Memory B cell (primary cell): Measurements from ENCODE around the gene TMEM52.
A peak's percentile ranks its signal among the peaks of the same experiment; 100 is the strongest.

Experiments
- ATAC-seq: fragments of 150-1000 bp; cut with Tn5 transposase; 2 replicates; pipeline ENCODE4 v1.10.0; 2021; ENCODE audit warnings: low read depth, mild to moderate bottlenecking, moderate library complexity
- DNase-seq, 2 donors: peaks; one replicate each; pipeline ENCODE4 v3.0.0; 2022; ENCODE audit warnings: low spot score in 2 of 2
- H3K27ac Mint-ChIP-seq: one replicate; pipeline ENCODE4 v1.8.0; 2022; ENCODE audit warnings: mild to moderate bottlenecking, moderate library complexity, mixed read lengths
- H3K27me3 Mint-ChIP-seq: one replicate; pipeline ENCODE4 v1.8.0; 2022; ENCODE audit warnings: mixed read lengths
- H3K36me3 Mint-ChIP-seq: one replicate; pipeline ENCODE4 v1.8.0; 2022; ENCODE audit warnings: mild to moderate bottlenecking, mixed read lengths
- H3K4me1 Mint-ChIP-seq: one replicate; pipeline ENCODE4 v1.8.0; 2022; ENCODE audit warnings: mixed read lengths
- H3K4me3 Mint-ChIP-seq: one replicate; pipeline ENCODE4 v1.8.0; 2022; ENCODE audit warnings: mild to moderate bottlenecking, moderate library complexity, mixed read lengths
- H3K9me3 Mint-ChIP-seq: one replicate; pipeline ENCODE4 v1.8.0; 2022; ENCODE audit warnings: mixed read lengths

Gene TMEM52

DNA sequence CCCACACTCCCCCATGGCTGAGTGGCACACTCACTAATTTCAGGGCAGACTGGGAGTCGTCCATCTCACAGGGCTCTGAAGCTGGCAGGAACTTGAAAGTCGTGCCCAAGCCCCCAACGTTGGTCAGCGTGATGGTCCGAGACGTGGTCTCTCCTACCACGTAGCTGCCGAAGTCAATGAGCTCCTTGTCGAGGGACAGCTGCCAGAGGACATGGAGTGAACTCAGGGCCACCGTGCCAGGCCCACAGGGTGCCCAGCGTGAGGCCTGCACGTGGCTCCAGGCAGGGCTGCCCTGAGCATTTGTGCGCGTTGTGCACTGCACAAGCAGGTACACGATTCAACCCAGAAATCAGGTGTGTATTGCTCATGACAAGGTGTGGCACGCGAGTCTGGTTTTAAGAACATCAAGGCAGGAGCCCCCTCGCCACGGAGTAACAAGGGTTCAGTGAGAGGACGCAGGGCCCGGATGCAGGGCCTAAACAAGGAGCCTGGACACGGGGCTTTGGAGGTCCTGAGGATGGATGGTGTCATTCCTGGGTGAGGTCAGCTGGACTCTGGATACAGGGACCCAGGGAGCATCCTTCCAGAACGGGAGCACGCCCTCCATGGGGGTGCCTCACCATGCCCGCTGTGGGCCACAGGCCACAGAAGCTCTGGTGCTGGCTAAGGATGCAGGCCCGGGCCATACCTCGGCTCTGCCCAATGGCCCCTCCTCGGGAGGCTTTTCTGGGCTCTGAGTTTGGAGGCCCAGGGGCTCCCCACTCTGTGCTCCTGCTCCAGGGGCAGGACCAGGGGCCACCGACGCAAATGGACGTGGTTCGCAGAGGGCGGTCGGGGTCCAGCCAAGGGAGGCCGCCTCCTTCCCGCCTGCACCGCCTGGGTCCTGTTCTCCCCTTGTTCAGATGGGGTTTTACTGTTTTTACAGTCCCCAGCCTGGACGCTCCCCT is 37.8 kb upstream of the TMEM52 start:
- H3K27me3 Mint-ChIP-seq, result peaks cover 23% of the 10 kb centered on the region
- peaks cover 1% of the 10 kb centered on the region for H3K9me3 Mint-ChIP-seq

DNA sequence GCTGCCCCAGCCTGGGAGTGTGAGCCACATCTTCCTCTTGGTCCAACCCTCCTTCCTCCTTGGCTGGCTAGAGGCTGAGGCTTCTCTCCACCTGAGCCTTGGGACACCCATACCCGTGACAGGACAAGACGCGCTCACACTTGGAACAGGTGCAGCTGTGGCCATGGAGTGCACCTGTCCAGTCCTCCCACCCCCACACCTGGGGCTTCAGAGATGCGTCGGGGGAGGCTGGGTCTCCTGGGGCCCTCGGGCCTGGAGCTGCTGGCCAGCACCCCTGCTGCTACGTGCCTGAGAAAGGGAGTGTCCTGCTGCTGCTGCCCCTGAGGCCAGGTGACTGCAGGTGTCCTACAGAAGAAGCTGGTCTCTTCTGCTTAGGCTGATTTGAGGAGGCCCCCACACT is 37.0 kb upstream of the TMEM52 start:
- H3K27me3 Mint-ChIP-seq, result peaks cover 21% of the 10 kb centered on the region
- ATAC-seq (no peak), DNase-seq (no peak)
- peaks cover 4% of the 10 kb centered on the region for H3K9me3 Mint-ChIP-seq
- H3K27ac Mint-ChIP-seq, result no peak overlapping the region
- H3K4me3 Mint-ChIP-seq, result no peak overlapping the region
- peaks cover 1% of the 10 kb centered on the region for H3K36me3 Mint-ChIP-seq
- H3K4me1 Mint-ChIP-seq, result no peaks in the 10 kb centered on the region

More for the DNA sequence above, 37.8 kb upstream of the TMEM52 start:
- no peaks in the 10 kb centered on the region for H3K4me1 Mint-ChIP-seq
- ATAC-seq (no peak), DNase-seq (no peak)
- H3K27ac Mint-ChIP-seq, result no peak overlapping the region
- H3K4me3 Mint-ChIP-seq, result no peak overlapping the region
- H3K36me3 Mint-ChIP-seq, result no peaks in the 10 kb centered on the region

DNA sequence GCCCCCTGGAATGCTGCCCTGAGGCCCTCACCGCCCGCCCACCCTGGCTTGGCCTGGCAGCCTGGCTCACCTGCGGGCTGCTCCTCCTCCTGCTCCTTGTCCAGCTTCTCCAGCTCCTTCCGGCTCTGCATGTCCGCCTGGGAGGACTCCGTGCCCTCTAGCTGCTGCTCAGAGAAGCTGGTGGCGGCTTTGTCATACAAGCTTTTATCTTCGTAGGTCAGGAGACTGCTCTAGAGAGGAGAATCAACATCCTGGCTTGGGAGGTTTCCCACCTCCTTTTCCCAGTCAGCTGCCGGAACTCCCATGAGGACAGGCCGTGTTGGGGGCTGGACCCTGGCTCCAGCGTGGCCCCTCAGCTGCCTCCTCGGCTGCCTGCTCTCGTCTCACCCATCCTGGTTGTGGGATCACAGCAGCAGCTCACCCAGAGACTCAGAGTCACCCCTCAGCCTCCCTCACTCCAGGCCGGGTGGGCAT is 36.6 kb upstream of the TMEM52 start:
- Mint-ChIP-seq H3K4me3 (no peak overlapping the region), H3K36me3 (peaks cover 1% of the 10 kb centered on the region), H3K4me1 (no peaks in the 10 kb centered on the region), H3K9me3 (peaks cover 7% of the 10 kb centered on the region), H3K27me3 (peaks cover 17% of the 10 kb centered on the region), H3K27ac (no peak overlapping the region)
- DNase-seq (no peak), ATAC-seq (no peak)

DNA sequence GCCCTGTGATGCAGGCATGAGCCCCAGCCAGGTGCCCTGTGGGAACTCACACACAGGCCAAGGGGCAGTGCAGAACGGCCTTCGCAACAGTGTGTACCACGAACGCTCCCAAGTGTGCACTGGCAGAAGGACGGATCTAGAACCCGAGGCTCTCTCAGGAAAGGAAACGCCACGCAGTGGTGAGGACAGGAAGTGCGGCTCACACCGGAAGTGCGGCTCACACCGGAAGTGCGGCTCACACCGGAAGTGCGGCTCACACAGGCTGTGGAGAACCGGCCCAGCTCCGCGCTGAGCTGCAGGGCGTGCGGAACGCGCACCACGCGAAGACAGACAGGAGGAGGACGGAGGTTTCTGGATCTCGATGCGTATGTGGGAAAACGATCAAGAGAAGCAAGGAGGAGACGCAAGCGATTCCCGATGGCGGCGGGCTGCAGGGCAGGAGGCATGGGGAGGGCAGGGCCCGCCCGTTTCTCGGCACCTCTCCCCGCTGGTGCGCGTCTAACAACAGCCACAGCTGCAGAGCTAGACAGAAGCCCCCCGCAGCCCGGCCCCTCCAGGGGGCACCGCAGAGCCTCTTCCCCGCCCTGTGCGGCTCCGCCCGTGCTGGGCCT is 35.9 kb upstream of the TMEM52 start:
- DNase-seq, result no peak
- Mint-ChIP-seq H3K4me3 (no peak overlapping the region), H3K27me3 (peaks cover 19% of the 10 kb centered on the region), H3K9me3 (peaks cover 7% of the 10 kb centered on the region), H3K27ac (no peak overlapping the region), H3K4me1 (no peaks in the 10 kb centered on the region), H3K36me3 (peaks cover 1% of the 10 kb centered on the region)
- no peak for ATAC-seq

DNA sequence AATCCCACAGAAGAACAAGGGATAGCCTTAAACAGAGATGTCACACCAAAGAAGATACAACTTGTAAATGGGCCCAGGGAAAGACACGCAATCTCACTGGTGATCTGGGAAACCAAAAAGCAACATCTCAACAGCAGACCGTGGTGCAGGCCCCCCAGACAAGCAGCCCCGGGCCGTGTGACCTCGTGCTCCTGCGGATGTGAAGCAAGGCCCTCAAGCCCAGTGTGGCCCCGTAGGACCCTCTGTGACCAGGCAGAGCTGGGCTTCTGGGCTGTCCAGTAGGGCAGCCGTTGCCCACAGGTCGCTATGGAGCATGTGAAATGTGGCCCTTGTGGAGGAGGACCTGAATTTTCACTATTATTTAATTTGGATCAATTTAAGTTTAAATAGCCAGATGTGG is 34.9 kb upstream of the TMEM52 start:
- H3K36me3 Mint-ChIP-seq, result peaks cover 1% of the 10 kb centered on the region
- DNase-seq (no peak), ATAC-seq (no peak)
- H3K9me3 Mint-ChIP-seq, result peaks cover 7% of the 10 kb centered on the region
- H3K27ac Mint-ChIP-seq, result no peak overlapping the region
- H3K4me1 Mint-ChIP-seq, result no peaks in the 10 kb centered on the region
- peaks cover 20% of the 10 kb centered on the region for H3K27me3 Mint-ChIP-seq
- H3K4me3 Mint-ChIP-seq, result no peak overlapping the region

DNA sequence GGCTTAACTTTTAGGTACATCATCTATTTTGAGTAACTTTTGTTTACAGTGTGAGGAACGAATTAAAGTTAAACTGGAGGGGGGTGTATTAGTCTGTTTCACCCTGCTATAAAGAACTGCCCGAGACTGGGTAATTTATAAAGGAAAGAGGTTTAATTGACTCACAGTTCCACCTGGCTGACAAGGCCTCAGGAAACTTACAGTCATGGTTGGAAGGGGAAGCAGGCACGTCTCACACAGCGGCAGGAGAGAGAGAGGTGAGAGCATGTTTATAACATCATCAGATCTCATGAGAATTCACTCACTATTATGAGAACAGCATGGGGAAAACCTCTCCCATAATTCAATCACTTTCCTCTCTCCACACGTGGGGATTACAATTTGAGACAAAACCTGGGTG is 31.9 kb upstream of the TMEM52 start:
- Mint-ChIP-seq H3K4me3 (no peak overlapping the region), H3K4me1 (no peaks in the 10 kb centered on the region)

DNA sequence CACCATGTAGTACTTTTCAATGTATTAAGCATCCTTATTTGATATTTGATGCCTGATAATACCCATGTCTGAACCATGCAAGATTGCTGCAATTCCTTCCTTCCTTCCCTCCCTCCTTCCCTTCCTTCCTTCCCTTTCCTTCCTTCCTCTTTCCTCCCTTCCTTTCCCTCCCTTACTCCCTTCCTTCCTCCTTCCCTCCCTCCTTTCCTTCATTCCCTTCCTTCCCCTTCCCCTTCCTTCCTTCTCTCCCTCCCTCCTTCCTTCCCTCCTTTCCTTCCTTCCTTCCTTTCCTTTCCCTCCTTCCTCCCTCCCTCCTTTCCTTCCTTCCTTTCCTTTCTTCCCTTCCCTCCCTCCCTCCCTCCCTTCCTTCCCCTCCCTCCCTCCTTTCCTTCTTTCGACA is 29.7 kb upstream of the TMEM52 start:
- H3K4me1 Mint-ChIP-seq, result peaks cover 4% of the 10 kb centered on the region
- H3K27ac Mint-ChIP-seq, result no peak overlapping the region
- ATAC-seq, result no peak
- H3K4me3 Mint-ChIP-seq, result no peak overlapping the region
- H3K27me3 Mint-ChIP-seq, result peaks cover 19% of the 10 kb centered on the region
- H3K36me3 Mint-ChIP-seq, result peaks cover 1% of the 10 kb centered on the region
- peaks cover 6% of the 10 kb centered on the region for H3K9me3 Mint-ChIP-seq
- no peak for DNase-seq

More for the DNA sequence above, 31.9 kb upstream of the TMEM52 start:
- ATAC-seq, result no peak
- Mint-ChIP-seq H3K36me3 (peaks cover 1% of the 10 kb centered on the region), H3K27ac (no peak overlapping the region), H3K27me3 (peaks cover 15% of the 10 kb centered on the region), H3K9me3 (peaks cover 7% of the 10 kb centered on the region)
- no peak for DNase-seq

DNA sequence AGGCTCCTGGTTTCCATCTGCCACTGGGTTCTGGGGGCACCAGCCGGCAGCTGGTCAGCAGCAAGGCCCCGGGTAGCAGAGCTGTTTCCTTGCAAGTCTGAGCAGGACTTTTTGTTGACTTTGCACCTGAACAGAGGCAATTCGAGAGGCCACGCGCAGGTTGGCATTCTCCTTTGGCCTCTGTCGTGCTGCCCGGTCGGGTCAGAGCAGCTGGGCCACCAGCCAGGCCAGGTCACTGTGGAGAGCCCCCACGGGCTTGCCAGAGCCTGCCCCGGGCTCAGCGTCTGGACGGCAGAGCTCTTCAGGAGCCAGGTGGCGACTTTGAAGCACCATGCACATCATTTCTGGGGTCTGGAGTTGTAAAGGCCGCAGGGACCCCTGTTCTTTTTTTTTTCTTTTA is 28.4 kb upstream of the TMEM52 start:
- peaks cover 19% of the 10 kb centered on the region for H3K27me3 Mint-ChIP-seq
- ATAC-seq (no peak), DNase-seq (no peak)
- H3K27ac Mint-ChIP-seq, result no peak overlapping the region
- peaks cover 6% of the 10 kb centered on the region for H3K9me3 Mint-ChIP-seq
- no peak overlapping the region for H3K4me3 Mint-ChIP-seq
- H3K36me3 Mint-ChIP-seq, result peaks cover 1% of the 10 kb centered on the region
- H3K4me1 Mint-ChIP-seq, result peaks cover 9% of the 10 kb centered on the region

DNA sequence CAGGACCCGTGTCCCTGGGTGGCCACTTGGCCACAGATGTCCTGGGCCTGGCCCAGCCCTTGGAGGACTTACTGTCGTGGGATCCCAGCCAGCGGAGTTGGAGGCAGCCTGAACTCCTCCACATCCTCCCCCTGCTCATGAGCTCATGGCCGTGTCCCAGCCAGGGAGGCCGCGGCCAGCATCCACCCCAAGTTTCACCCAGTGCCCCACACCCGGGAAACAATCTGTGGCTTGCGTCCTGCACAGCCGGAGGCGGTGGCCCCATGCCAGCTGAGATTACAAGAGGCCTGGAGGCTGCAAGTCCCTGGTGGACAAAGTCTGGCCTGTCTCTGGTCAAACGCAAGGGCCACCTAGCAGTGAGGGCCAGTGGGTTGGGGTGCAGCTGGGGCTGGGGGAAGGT is 27.5 kb upstream of the TMEM52 start:
- H3K4me1 Mint-ChIP-seq, result peaks cover 9% of the 10 kb centered on the region
- ATAC-seq (no peak), DNase-seq (no peak)
- no peak overlapping the region for H3K4me3 Mint-ChIP-seq
- peaks cover 6% of the 10 kb centered on the region for H3K9me3 Mint-ChIP-seq
- H3K36me3 Mint-ChIP-seq, result peaks cover under 1% of the 10 kb centered on the region
- peaks cover 17% of the 10 kb centered on the region for H3K27me3 Mint-ChIP-seq
- H3K27ac Mint-ChIP-seq, result no peak overlapping the region

DNA sequence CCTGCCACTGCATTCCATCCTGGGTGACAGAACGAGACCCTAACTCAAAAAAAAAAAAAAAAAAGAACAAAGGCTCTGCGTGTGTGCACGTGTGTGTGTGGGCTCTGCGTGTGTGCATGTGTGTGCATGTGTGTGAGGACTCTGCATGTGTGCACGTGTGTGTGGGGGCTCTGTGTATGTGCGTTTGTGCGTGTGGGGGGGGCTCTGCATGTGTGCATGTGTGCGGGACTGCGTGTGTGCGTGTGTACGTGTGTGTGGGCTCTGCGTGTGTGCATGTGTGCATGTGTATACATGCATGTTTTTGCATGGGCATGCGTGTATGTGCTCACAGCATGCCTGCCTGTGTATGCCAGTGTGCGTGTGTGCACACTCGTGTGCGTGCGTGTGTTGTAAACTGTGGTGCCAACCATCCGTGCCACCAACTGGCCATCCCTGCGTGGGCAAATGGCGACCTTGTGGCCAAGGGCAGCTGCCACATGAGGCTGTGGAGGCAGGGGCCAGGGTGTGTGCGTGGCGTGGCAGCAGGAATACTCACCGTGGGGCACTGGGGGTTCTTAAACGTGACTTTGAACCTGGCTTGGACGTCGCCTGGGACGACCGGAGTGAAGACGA is 26.8 kb upstream of the TMEM52 start:
- peaks cover 9% of the 10 kb centered on the region for H3K4me1 Mint-ChIP-seq
- H3K9me3 Mint-ChIP-seq, result peaks cover 1% of the 10 kb centered on the region
- H3K4me3 Mint-ChIP-seq, result no peak overlapping the region
- ATAC-seq, result no peak
- H3K27ac Mint-ChIP-seq, result no peak overlapping the region
- no peaks in the 10 kb centered on the region for H3K36me3 Mint-ChIP-seq
- no peak for DNase-seq
- H3K27me3 Mint-ChIP-seq, result peaks cover 16% of the 10 kb centered on the region

DNA sequence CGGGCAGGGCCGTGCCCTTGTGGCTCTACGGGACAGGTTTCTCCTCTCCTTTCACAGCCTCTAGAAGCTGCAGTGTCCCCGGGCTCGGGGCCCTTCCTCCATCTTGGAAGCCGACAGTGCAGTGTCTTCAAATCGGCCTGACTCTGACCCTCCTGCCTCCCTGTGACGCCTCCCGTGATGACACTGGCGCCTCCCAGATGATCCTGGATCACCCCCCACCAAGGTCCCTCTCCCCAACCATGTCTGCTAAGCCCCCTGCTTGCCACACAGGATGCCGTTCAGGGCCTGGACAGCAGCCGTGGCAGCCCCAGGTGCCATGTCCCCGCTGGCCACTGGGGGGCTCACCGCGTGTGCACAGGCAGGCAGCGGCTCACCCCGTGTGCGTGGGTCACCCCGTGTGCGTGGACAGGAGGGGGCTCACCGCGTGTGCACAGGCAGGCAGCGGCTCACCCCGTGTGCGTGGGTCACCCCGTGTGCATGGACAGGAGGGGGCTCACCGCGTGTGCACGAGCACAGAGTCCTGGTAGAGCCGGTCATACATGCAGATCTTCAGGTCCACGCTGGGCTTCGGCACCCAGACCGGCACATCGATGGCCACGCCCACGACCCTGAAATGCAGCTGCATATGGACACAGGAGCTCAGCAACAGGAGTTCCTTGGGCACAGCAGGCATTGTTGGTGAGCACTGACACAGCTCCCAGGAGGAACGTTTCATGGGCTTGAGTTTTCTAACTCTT is 24.9 kb upstream of the TMEM52 start:
- H3K27me3 Mint-ChIP-seq, result peaks cover 10% of the 10 kb centered on the region
- no peaks in the 10 kb centered on the region for H3K9me3 Mint-ChIP-seq
- H3K27ac Mint-ChIP-seq, result no peak overlapping the region
- H3K4me3 Mint-ChIP-seq, result peak overlapping the region; percentile 72
- DNase-seq (peak; percentile 52 to 59), ATAC-seq (peak; percentile 83)
- no peaks in the 10 kb centered on the region for H3K36me3 Mint-ChIP-seq
- peaks cover 9% of the 10 kb centered on the region for H3K4me1 Mint-ChIP-seq

DNA sequence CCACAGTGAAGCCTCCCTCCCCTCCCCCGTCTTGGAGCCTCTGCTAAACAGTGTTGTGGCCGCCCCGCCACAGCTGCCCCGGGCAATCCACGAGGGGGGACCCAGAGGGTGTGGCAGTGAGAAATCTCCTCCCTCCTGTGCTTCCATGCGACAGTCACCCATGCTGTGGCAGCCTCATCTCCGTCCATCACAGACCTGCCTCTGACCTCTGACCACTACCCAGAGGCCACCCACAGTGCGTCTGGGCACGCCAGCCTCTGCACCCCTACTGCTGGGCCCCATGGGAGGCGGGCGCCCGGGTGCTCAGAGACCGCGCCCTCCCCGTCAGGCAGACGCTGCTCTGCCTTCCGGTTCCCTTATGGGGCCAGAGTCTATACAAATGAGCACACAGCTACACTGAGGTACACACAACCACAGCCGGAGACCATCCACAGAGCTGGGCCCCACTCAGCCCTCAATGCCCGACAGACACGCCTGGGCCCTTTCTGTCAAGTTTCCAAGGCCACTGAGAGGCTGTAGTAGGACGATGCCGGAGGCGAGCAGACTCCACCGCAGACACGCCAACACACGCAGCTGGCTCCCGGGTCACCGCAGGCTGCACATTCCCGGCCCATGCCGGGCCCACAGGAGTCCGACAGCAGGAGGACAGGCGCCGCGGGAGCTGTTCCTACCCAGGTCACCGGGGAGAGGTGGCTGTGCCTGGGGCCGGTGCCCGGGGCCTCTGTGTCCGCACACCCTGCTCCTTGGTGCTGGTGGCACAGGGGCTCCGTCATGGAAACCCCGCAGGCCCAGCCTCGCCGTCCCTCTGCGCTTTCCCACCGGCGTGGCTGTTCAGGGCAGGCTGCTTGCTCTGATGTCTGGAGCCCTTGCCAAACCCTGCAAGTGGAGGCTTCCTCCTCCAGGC is 23.9 kb upstream of the TMEM52 start:
- DNase-seq, result no peak
- Mint-ChIP-seq H3K4me3 (peak overlapping the region; percentile 18), H3K9me3 (no peaks in the 10 kb centered on the region), H3K27me3 (peaks cover 10% of the 10 kb centered on the region), H3K4me1 (peaks cover 9% of the 10 kb centered on the region), H3K27ac (no peak overlapping the region), H3K36me3 (no peaks in the 10 kb centered on the region)
- peak; percentile 70 for ATAC-seq
